H9 (cell line): ENCODE measurements around the gene RXFP1. TPM values are rescaled to one million over a fixed set of nuclear protein-coding genes. Genes with fewer than 3 reads are reported as not detected.

Experiments
- DNase-seq: peaks from one replicate; pipeline ENCODE4 v3.0.0-alpha.2; 2017
- H2AFZ ChIP-seq: one replicate; pipeline ENCODE4 v1.6.1; 2013; ENCODE audit warnings: mild to moderate bottlenecking, low read length, control low read depth, moderate library complexity
- H2AK5ac ChIP-seq: 2 replicates; pipeline ENCODE4 v1.6.1; 2013; ENCODE audit warnings: low read length, control low read depth, mixed read lengths; ENCODE audit not compliant: insufficient read length
- H2BK120ac ChIP-seq: one replicate; pipeline ENCODE4 v1.6.1; 2013; ENCODE audit warnings: low read depth, mild to moderate bottlenecking, low read length, control low read depth, inconsistent platforms; ENCODE audit not compliant: poor library complexity, severe bottlenecking
- H2BK12ac ChIP-seq: 2 replicates; pipeline ENCODE4 v1.6.1; 2013; ENCODE audit warnings: low read length, control low read depth, mixed read lengths, low read depth; ENCODE audit not compliant: insufficient read length
- H2BK15ac ChIP-seq: 2 replicates; pipeline ENCODE4 v1.6.1; 2013; ENCODE audit warnings: low read depth, low read length, control low read depth
- H2BK20ac ChIP-seq: one replicate; pipeline ENCODE4 v1.6.1; 2013; ENCODE audit warnings: low read depth, mild to moderate bottlenecking, low read length, control low read depth, inconsistent platforms; ENCODE audit not compliant: poor library complexity, severe bottlenecking
- H2BK5ac ChIP-seq: 2 replicates; pipeline ENCODE4 v1.6.1; 2013; ENCODE audit warnings: low read length, control low read depth, mixed read lengths; ENCODE audit not compliant: insufficient read length
- H3K14ac ChIP-seq: 2 replicates; pipeline ENCODE4 v1.6.1; 2013; ENCODE audit warnings: low read length, control low read depth; ENCODE audit not compliant: insufficient read depth
- H3K18ac ChIP-seq: 2 replicates; pipeline ENCODE4 v1.6.1; 2013; ENCODE audit warnings: low read depth, mild to moderate bottlenecking, mixed read lengths, low read length, control low read depth; ENCODE audit not compliant: insufficient read length
- H3K23ac ChIP-seq: 2 replicates; pipeline ENCODE4 v1.6.1; 2013; ENCODE audit warnings: low read length, control low read depth, mixed read lengths, low read depth; ENCODE audit not compliant: insufficient read length
- H3K23me2 ChIP-seq: 2 replicates; pipeline ENCODE4 v1.6.1; 2013; ENCODE audit warnings: low read depth, mild to moderate bottlenecking, mixed read lengths, low read length, control low read depth; ENCODE audit not compliant: insufficient read length, poor library complexity, severe bottlenecking
- H3K27ac ChIP-seq: 2 replicates; pipeline ENCODE4 v1.5.1; 2013; ENCODE audit warnings: low read length, control low read depth, mixed read lengths, low read depth; ENCODE audit not compliant: insufficient read length
- H3K27me3 ChIP-seq: 2 replicates; pipeline ENCODE4 v1.6.1; 2013; ENCODE audit warnings: low read length, control low read depth, inconsistent platforms; ENCODE audit not compliant: insufficient read depth
- H3K4ac ChIP-seq: 2 replicates; pipeline ENCODE4 v1.6.1; 2013; ENCODE audit warnings: low read depth, mild to moderate bottlenecking, control low read depth, inconsistent platforms, low read length, moderate library complexity
- H3K4me1 ChIP-seq: 2 replicates; pipeline ENCODE4 v1.6.1; 2013; ENCODE audit warnings: low read length, control low read depth, inconsistent platforms; ENCODE audit not compliant: insufficient read depth
- H3K4me2 ChIP-seq: 2 replicates; pipeline ENCODE4 v1.6.1; 2013; ENCODE audit warnings: low read length, control low read depth, mixed read lengths; ENCODE audit not compliant: insufficient read length, insufficient read depth
- H3K56ac ChIP-seq: 2 replicates; pipeline ENCODE4 v1.6.1; 2013; ENCODE audit warnings: low read depth, mild to moderate bottlenecking, mixed read lengths, low read length, control low read depth; ENCODE audit not compliant: insufficient read length
- H3K79me1 ChIP-seq: 2 replicates; pipeline ENCODE4 v1.6.1; 2013; ENCODE audit warnings: low read depth, mild to moderate bottlenecking, moderate library complexity, low read length, control low read depth, inconsistent platforms; ENCODE audit not compliant: insufficient read depth, poor library complexity, severe bottlenecking
- H3K79me2 ChIP-seq: 2 replicates; pipeline ENCODE4 v1.6.1; 2013; ENCODE audit warnings: low read length, control low read depth, inconsistent platforms; ENCODE audit not compliant: insufficient read depth
- H3K9ac ChIP-seq: 2 replicates; pipeline ENCODE4 v1.6.1; 2013; ENCODE audit warnings: low read length, control low read depth, mixed read lengths; ENCODE audit not compliant: insufficient read length; ENCODE audit errors: extremely low read depth
- H3K9me3 ChIP-seq: one replicate; pipeline ENCODE4 v1.6.1; 2013; ENCODE audit warnings: low read depth, low read length, inconsistent platforms; ENCODE audit not compliant: control insufficient read depth
- H3T11ph ChIP-seq: one replicate; pipeline ENCODE4 v1.6.1; 2013; ENCODE audit warnings: mild to moderate bottlenecking, low read length, control low read depth, inconsistent platforms
- H4K20me1 ChIP-seq: one replicate; pipeline ENCODE4 v1.6.1; 2013; ENCODE audit not compliant: control insufficient read depth, insufficient read length, insufficient read depth
- H4K5ac ChIP-seq: 2 replicates; pipeline ENCODE4 v1.6.1; 2013; ENCODE audit warnings: low read depth, mild to moderate bottlenecking, mixed read lengths, low read length, control low read depth; ENCODE audit not compliant: insufficient read length
- H4K8ac ChIP-seq: replicated peaks from 2 replicates; pipeline ENCODE4 v1.6.1; 2013; ENCODE audit warnings: low read length, control low read depth, mixed read lengths, low read depth; ENCODE audit not compliant: insufficient read length
- H4K91ac ChIP-seq: 2 replicates; pipeline ENCODE4 v1.6.1; 2013; ENCODE audit warnings: low read depth, mild to moderate bottlenecking, moderate library complexity, mixed read lengths, low read length, control low read depth; ENCODE audit not compliant: insufficient read length
- H3K27ac Mint-ChIP-seq, 3 experiments: 2 replicates in 2 of 3; 3 replicates in 1 of 3; pipeline ENCODE4 v1.8.0; 2020 to 2021; ENCODE audit warnings: mixed read lengths in 3 of 3, mild to moderate bottlenecking in 1 of 3, moderate library complexity in 1 of 3
- H3K27me3 Mint-ChIP-seq: 2 replicates; pipeline ENCODE4 v1.8.0; 2021; ENCODE audit warnings: low read depth, mild to moderate bottlenecking, moderate library complexity, mixed read lengths
- H3K36me3 Mint-ChIP-seq, 3 experiments: 2 replicates in 2 of 3; 3 replicates in 1 of 3; pipeline ENCODE4 v1.8.0; 2020 to 2021; ENCODE audit warnings: low read depth in 3 of 3, mixed read lengths in 3 of 3; ENCODE audit not compliant: insufficient read depth in 1 of 3
- H3K4me1 Mint-ChIP-seq, 2 experiments: 2 replicates each; pipeline ENCODE4 v1.8.0; 2020; ENCODE audit warnings: mixed read lengths in 2 of 2
- H3K4me3 Mint-ChIP-seq, 2 experiments: 2 replicates in 1 of 2; 3 replicates in 1 of 2; pipeline ENCODE4 v1.8.0; 2020 to 2021; ENCODE audit warnings: mild to moderate bottlenecking in 2 of 2, mixed read lengths in 2 of 2, moderate library complexity in 1 of 2
- H3K9me3 Mint-ChIP-seq, 2 experiments: 2 replicates in 1 of 2; 3 replicates in 1 of 2; pipeline ENCODE4 v1.8.0; 2020; ENCODE audit warnings: mild to moderate bottlenecking in 2 of 2, mixed read lengths in 2 of 2, moderate library complexity in 1 of 2
- WGBS: extraction: QIAGEN DNeasy Blood & Tissue Kit; methylation state at CpG from one replicate; pipeline ENCODE4 v1.1.7; 2013; ENCODE audit warnings: missing lambda C conversion rate, low lambda C conversion rate, mixed read lengths; ENCODE audit not compliant: insufficient read length; ENCODE audit errors: extremely low coverage; 5-methylcytosine and 5-hydroxymethylcytosine counted together
- total RNA-seq: library from RNA; stranded (reverse); gene quantifications from 2 replicates; pipeline ENCODE4 v1.2.1, GENCODE V29; 2021
- TF ChIP-seq, protein P1 (sequence below): fragments of 200-600 bp; sonication (generic); conservative IDR thresholded peaks from 3 replicates; pipeline ENCODE4 v1.8.0; 2021; ENCODE audit warnings: antibody characterized with exemption, mild to moderate bottlenecking

Gene RXFP1
- total RNA-seq, 1 experiment from 2014 or later = 0.17 TPM

GRCh38 chr4:158673633-158674032 lies 152.0 kb downstream of the RXFP1 start:
- Histone ChIP-seq H3K56ac (no peak overlapping the region), H3K23me2 (peaks cover 13% of the 10 kb centered on the region), H4K91ac (no peak overlapping the region), H4K20me1 (no peaks in the 10 kb centered on the region), H3K9ac (no peak overlapping the region), H3T11ph (no peak overlapping the region), H4K5ac (no peak overlapping the region), H2AK5ac (no peak overlapping the region), H3K18ac (no peak overlapping the region), H4K8ac (no peak overlapping the region), H3K9me3 (no peaks in the 10 kb centered on the region), H3K79me1 (no peaks in the 10 kb centered on the region), H2BK120ac (no peak overlapping the region), H3K27me3 (no peaks in the 10 kb centered on the region), H2AFZ (no peak overlapping the region), H3K4ac (no peak overlapping the region), H3K23ac (no peak overlapping the region), H2BK12ac (no peak overlapping the region), H2BK15ac (no peak overlapping the region), H3K4me1 (no peaks in the 10 kb centered on the region), H3K14ac (no peak overlapping the region), H3K27ac (no peak overlapping the region), H3K4me2 (no peak overlapping the region), H3K79me2 (peaks cover 5% of the 10 kb centered on the region; the same call in 1 of the 2 replicates), H2BK20ac (no peak overlapping the region), H2BK5ac (no peak overlapping the region)
- Mint-ChIP-seq H3K4me3 (no peak overlapping the region), H3K36me3 (peaks cover 4 to 8% (median 5%) of the 10 kb centered on the region in 3 experiments), H3K9me3 (no peaks in the 10 kb centered on the region), H3K4me1 (peaks cover 11 to 15% of the 10 kb centered on the region in 2 experiments), H3K27ac (no peak overlapping the region), H3K27me3 (no peaks in the 10 kb centered on the region)
- TF ChIP-seq, protein P1, sequence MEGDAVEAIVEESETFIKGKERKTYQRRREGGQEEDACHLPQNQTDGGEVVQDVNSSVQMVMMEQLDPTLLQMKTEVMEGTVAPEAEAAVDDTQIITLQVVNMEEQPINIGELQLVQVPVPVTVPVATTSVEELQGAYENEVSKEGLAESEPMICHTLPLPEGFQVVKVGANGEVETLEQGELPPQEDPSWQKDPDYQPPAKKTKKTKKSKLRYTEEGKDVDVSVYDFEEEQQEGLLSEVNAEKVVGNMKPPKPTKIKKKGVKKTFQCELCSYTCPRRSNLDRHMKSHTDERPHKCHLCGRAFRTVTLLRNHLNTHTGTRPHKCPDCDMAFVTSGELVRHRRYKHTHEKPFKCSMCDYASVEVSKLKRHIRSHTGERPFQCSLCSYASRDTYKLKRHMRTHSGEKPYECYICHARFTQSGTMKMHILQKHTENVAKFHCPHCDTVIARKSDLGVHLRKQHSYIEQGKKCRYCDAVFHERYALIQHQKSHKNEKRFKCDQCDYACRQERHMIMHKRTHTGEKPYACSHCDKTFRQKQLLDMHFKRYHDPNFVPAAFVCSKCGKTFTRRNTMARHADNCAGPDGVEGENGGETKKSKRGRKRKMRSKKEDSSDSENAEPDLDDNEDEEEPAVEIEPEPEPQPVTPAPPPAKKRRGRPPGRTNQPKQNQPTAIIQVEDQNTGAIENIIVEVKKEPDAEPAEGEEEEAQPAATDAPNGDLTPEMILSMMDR = no peak
- no CpG with 5 or more reads among the region's 3 CpGs for WGBS
- no peak for DNase-seq
